Stimulated activated CD4-positive, alpha-beta T cell treated with anti-CD3 and anti-CD28 coated beads, Interleukin-15, amount 100 ng/mL, for 48 hours (primary cell): ENCODE data around the gene USP10.

Source experiments
- DNase-seq, 2 donors: peaks; one replicate each; pipeline ENCODE4 v3.0.0-alpha.2; 2020; ENCODE audit warnings: low read depth in 2 of 2

The USP10 gene, protein sequence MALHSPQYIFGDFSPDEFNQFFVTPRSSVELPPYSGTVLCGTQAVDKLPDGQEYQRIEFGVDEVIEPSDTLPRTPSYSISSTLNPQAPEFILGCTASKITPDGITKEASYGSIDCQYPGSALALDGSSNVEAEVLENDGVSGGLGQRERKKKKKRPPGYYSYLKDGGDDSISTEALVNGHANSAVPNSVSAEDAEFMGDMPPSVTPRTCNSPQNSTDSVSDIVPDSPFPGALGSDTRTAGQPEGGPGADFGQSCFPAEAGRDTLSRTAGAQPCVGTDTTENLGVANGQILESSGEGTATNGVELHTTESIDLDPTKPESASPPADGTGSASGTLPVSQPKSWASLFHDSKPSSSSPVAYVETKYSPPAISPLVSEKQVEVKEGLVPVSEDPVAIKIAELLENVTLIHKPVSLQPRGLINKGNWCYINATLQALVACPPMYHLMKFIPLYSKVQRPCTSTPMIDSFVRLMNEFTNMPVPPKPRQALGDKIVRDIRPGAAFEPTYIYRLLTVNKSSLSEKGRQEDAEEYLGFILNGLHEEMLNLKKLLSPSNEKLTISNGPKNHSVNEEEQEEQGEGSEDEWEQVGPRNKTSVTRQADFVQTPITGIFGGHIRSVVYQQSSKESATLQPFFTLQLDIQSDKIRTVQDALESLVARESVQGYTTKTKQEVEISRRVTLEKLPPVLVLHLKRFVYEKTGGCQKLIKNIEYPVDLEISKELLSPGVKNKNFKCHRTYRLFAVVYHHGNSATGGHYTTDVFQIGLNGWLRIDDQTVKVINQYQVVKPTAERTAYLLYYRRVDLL

DNA sequence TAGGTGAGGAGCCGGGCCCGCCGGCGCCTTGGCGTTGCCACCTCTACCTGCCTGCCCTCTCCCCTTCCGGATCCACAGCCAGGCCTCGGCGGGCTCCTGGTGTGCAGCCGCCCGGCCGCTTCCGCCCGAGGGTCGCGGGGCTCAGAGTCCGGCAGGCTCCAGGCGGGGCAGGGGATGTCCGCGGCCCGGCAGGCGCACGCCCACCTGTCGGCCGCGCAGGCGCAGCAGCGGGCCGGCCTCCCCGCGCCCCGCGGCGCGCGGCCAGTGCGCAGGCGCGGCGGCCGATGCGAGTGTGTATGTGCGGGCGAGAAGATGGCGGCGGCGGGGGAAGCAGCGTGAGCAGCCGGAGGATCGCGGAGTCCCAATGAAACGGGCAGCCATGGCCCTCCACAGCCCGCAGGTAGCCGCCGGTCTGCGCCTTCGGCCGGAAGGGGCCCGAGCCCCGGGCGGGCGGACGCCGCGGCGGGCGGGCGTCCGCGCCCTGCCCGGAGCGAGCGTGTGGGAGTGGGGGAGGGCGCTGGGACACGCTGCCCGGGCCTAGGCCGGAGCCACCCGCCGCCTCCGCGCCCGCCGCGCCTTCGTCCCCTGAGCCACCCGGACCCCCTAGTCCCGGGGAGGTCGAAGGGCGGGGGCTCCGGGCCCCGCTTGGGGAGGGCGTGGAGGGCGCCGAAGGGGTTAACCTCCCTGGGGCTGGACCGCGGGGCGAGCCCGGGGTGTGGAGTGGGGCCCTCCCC, at the start of gene USP10:
TSS of gene USP10 (plus strand) at position 289 of the 734 bp plus-strand sequence. CDS start at position 380, 91 bp downstream.
- DNase-seq = peak; percentile 66 to 71

DNA sequence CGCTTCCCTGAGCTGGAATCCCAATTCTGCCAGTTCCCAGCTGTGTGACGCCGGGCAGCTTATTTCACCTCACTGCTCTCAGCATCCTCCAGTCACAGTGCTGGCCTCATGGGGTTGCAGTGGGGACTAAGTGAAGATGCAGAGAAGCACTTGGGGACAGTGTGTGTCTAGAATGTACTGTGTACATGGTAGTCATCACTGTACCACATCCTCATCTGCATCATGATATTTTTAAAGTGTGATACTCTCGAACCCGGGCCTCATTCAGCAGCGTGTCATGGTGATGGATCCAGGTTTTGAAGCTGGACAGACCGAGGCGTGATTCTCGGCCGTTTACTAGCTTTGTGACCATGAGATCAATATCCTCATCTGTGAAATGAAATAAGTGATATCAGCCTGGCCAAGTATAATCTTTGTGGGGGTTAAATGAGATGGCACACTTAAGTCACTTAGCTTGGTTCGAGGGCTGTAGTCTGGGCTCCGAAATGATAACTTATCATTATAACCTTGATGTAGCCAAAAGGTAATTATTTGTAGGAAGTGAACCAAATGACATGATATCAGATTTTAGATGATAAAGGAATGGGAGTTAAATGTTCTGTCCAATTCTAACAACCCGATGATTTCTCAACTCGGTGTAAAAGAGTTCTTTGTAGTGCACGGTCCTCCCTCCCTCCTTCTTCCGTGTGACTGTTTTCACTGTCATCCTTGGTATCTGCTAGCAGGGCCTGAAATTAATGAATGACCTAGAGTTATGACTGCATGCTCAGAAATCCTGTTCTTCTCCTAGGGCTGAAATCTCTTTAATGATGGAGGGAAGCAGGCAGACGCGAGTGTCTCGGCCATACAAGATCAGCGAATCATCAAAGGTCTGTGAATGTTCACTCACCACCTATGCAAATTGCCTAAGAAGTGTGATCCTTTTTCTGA, 49.5 kb upstream of the USP10 start:
- DNase-seq = no peak

DNA sequence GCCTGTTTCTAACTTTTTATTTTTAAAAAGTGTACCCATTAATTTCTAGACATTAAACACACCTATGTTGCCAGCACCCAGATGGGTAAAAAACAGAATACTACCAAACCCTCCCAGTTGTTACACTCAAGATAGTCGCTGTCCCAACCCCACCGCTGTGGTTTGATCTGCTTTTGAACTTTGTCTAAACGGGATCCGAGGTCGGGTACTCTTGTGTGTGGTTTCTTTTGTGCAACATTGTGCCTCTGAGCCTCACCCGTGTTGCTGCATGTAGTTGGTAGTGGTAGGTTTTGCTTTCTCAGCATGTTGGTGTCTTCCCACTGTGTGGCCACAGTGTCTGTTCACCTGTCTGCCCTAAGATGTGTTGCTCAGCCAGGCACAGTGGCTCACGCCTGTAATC, 47.2 kb upstream of the USP10 start:
- DNase-seq = no peak

DNA sequence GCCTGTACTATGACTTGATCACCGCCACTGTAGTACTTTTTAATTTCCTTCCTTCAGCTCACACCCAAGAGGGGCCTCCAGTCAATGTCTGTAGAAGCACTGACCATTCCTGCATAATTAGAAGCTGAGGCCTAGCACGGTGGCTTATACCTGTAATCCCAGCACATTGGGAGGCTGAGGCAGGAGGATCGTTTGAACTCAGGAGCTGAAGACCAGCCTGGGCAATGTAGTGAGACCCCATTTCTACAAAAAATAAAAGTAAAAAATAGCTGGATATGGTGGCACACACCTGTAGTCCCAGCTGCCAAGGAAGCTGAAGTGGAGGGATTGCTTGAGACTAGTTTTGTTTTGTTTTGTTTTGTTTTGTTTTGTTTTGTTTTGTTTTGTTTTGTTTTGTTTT, 45.6 kb upstream of the USP10 start:
- DNase-seq = no peak

DNA sequence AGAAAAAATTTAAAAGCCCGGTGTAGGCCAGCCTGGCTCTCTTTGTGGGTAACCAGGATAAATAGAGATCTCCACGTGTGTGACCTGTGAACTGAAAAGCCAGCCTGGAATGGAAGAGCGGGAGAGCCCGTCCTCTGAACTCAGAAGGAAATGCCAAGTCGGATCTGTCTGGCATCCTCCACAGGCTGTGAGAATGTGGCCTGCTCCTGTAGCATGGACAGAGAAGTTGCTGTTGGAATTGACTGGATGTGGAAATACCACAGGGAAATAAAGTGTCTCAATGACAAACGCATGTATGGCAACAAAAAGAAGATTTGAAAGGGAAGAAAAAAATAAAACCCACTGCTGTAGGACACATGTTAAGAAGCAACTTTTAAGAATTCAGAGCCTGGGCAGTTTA, 44.8 kb upstream of the USP10 start:
- no peak for DNase-seq

DNA sequence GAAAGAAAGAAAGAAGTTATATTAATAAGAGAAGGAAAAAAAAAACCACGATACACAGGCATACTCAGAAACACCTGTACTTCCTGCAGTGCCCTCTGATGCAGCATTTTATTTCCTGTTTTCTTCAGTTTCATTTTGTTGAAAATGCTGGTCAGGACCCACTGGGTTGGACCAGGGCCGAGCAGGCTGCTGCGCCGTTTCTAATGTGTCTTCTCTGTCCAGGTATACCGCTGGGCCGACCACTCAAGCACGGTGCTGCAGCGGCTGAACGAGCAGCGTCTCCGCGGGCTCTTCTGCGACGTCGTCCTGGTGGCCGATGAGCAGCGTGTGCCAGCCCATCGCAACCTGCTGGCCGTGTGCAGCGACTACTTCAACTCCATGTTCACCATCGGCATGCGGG, 43.2 kb upstream of the USP10 start:
- DNase-seq = no peak

DNA sequence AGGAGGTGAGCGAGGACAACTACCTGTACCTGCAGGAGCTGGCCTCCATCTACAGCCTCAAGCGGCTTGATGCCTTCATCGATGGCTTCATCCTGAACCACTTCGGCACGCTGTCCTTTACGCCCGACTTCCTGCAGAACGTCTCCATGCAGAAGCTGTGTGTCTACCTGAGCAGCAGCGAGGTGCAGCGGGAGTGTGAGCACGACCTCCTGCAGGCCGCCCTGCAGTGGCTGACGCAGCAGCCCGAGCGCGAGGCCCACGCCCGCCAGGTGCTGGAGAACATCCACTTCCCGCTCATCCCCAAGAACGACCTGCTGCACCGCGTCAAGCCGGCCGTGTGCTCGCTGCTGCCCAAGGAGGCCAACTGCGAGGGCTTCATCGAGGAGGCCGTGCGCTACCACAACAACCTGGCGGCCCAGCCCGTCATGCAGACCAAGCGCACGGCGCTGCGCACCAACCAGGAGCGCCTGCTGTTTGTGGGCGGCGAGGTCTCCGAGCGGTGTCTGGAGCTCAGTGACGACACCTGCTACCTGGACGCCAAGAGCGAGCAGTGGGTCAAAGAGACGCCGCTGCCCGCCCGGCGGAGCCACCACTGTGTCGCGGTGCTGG, 42.5 kb upstream of the USP10 start:
- DNase-seq = no peak

DNA sequence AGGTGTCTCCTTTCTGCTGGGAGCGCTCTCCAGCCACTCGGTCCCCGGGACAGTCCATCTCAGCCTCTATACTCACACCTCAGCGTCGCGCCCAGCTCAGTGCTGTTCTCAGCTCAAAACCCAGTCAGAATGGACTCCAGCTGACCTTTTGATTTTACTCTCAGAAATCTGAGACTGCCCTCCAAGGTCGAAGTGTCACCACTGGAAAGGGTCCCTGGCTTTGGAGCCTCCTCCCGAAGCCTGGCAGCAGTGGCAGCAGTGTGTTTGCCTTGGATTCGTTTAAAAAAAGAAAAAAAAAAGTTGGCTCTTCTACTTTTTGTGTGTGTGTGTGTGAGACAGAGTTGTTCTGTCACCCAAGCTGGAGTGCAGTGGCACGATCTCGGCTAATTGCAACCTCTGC, 41.1 kb upstream of the USP10 start:
- DNase-seq = no peak

DNA sequence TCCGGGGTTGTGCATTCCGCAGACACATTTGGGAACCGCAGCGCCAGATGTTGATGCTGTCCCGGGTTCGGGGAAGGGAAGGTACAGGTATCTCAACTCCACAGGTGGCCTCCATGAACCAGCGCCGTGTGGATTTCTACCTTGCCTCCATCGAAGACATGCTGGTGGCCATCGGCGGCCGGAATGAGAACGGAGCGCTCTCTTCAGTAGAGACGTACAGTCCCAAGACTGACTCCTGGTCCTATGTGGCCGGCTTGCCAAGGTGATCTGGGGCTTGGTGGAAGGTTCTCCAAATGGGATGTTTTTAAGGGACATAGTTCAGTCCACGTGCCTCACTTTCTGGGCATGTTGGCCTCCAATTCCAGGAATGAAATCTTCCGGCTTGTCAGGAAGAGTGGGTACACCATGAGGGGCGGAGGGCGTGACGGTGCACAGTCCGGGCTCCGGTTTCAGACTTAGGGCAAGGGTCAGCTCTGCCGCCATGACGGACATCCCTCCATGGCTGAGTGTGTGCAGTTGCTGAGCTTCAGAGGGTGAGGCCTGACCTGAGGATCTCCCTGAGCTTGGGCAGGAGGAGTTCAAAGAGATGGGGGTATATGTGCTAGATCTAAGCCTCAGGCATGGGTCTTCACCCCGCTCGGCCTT, 40.0 kb upstream of the USP10 start:
- DNase-seq = no peak

DNA sequence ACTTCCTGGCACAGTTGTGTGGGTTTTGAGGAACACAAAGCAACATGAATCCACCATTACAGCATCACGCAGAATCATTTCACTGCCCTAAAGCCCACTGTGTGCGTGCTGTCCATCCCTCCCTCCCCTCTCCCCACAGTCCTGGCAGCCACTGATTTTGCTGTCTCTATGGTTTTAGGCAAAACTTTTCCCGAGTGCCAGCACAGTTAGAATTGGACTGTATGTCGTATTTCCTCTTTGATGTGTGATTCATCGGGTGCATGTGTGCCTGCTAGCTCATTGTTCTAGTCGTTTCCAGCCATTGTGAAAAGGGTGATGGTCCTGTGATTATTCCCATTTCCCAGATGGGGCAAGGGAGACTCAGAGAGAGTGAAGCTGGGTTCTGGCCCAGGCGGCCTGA, 38.8 kb upstream of the USP10 start:
- DNase-seq = no peak

DNA sequence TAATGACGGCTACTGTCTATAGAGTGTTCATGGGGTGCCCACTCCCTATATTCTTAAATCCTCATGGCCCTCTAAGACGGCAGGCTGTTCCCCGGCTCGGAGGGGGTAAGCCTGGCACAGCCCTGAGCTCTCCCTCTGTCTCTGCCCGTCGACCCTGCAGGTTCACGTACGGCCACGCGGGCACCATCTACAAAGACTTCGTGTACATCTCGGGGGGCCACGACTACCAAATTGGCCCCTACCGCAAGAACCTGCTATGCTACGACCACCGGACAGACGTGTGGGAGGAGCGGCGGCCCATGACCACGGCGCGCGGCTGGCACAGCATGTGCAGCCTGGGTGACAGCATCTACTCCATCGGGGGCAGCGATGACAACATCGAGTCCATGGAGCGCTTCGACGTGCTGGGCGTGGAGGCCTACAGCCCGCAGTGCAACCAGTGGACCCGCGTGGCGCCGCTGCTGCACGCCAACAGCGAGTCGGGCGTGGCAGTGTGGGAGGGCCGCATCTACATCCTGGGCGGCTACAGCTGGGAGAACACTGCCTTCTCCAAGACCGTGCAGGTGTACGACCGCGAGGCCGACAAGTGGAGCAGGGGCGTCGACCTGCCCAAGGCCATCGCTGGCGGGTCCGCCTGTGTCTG, 38.3 kb upstream of the USP10 start:
- DNase-seq = no peak

DNA sequence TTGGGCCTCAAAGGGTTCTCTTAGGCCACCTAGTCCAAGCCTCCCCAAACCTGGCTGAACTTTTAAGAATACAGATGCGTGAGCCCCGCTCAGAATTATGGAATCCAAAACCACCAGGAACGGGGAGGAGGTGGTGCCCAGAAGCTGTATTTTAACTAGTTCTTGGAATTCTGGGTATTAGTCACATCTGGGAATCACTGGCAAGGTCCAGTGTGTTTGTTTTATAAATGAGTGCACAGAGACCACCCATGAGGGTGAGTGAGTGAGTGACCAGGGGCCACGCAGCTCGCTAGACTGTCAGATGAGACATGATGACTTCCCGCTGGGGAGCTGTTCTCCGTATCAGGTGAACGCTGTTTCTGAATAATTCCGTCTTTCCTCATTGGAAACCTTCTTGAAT, 37.3 kb upstream of the USP10 start:
- no peak for DNase-seq

DNA sequence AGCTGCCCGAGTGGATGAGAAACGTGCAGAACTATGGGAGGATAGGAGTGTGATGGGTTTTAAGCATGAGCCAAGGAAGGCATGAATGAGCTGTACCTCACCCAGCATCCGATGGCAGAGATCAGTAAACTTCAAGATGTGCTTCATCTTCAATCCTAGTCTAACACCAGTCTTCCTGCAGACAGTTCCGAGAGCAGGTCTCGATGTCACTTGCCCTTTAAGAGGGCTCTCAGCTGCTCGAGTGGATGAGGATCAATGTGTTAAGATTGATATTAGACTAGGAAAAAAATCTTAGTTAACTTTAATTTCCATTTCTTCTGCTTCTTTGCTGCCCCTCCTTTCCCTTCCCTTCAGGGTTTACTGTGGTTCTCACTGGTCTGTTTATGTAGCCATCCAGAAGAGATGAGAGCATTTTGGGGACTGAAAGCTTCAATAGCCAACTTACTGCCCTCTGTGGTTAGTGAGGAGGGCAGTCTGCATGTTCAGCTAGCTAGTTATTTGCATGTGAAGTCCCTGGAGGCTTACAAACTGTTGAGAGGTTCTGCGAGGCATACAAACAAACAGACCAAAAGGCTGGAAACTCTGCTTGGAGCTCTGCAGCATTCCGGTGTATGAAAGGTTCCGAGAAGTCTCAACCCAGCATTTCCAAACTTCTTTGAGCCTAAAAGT, 36.2 kb upstream of the USP10 start:
- no peak for DNase-seq

DNA sequence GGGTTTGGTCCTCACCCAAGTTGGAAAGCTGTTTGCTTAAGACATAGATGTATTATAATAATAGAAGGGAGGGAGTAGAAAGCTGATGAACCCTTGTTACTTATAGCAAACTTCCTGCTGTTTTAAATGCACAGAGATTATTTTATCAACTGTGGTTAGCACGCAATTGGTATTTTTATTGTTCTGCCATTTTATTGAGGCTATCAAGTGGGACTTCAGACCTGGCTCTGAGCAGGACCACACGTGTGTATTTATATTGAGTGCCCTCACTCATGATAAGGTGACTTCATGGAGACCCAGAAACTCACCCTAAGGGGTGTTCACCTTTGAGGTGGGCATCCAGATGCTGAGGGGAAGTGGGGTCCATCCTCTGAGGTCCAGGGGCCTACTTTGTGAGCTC, 34.4 kb upstream of the USP10 start:
- DNase-seq = no peak

DNA sequence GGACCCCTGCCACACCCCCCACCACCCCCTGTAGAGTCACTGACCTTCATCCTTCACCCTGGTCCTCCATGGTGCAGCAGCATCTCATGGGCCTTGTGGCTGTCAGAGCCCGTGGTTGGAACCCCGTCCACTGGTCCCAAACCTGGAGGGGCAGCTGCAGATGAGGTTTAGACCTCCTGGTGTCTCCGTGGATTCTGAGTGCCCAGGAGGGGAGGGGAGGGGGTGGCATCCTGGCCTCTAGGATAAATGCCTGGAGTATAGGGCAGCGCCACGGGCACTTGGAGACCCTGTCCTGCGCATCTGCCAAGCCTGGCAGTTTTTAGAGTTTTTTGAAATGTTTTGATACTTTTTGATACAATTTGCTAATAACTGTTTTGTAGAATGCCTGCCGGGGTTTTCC, 34.0 kb upstream of the USP10 start:
- no peak for DNase-seq

DNA sequence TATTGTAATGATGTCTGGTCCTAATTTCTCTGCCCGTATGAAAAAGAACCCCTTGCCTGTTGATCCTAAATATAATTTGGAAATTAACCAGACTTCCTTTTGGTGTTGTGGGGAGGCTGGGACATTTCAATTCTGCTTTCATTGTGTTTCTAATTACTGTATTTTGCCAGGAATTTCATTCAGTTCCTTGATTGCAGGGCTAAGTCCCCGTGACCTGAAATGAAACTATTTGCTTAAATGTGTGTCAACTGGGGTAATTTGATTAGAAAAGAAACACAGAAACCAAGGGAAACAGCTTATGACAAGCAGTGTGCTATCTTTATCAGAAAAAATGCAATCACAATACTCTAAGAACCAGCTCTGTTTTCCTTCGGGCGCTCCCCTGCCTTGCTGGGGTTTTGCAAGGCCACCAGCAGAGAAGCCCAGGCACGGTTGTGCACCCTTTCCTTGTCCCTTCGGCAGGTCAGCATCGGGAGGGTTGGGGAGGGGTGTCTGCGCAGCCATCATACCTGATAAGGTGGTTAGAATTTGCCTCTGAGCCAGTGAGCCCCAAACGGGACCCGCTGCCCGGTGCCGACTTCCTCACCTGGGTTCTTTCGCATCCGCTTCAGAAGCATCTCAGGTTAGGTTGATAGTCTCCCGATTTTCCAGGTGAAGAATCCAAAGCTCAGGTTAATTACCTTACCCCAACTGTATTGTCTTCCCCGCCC, 32.0 kb upstream of the USP10 start:
- DNase-seq = no peak

DNA sequence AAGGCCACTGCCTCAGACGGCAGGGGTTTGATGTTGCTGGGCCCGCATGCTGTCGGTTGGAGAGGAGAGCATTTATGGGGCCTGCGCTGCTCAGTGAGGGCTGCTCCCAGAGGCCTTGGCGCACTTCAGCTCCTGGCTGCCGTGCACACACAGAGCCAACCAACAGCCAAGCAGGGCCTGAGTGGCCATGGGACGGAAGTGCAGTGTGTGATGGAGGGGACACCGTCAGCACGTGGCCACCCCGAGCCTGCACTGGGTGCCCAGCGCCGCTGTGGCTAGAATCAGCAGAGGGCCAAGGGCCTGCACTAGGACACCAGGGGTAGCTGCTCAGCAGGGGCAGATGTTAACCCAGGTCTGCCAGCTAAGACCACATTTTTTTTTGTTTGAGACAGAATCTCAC, 29.7 kb upstream of the USP10 start:
- no peak for DNase-seq

DNA sequence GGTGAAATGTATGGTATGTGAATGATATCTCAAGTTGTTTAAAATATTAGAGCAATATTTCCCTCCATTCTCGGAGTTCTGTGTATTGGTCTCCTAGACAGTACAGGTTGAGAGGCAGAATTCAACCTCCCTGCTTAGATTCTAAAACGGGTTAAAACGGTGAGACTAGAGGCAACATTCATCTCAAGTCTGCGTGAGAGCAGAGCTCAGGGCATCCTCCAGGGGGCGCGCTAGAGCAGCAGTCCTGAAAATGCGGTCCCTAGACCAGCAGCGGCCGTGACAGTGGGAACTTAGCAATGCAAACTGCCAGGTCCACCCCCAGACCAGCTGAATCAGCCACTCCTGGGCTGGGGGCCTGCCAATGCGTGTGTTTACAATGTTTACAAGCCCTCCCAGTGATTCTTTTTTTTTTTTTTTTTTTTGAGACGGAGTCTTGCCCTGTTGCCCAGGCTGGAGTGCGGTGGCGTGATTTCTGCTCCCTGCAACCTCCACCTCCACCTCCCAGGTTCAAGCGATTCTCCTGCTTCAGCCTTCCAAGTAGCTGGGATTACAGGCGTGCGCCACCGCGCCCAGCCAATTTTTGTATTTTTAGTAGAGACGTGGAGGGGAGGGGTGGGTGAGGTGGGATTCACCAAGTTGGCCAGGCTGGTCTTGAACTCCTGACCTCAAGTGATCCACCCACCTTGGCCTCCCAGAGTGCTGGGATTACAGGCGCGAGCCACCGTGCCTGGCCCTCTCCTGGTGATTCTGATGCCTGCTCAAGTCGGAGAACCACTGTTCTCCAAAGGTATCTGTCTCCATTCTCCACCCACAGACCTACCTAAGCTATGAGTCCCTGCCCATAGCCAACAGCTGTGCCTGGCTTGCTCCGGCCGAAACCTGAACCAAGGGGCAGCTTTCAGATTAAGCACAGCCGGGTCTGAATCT, 27.3 kb upstream of the USP10 start:
- DNase-seq = peak; percentile 69 to 71
